GM23248 (cell line): ENCODE data around the gene ST7. TPM values are rescaled to one million over a fixed set of nuclear protein-coding genes. Genes with fewer than 3 reads are reported as not detected.
"Not testable (repeated sequence)": the region's sequence is repeated elsewhere in the genome, so short reads cannot be mapped to it uniquely, and the experiment has no call there.

Experiments used
- DNase-seq: peaks from one replicate; pipeline ENCODE4 v3.0.0-alpha.2; 2015
- H2AFZ ChIP-seq: fragments of 200-600 bp; sonication (generic); 2 replicates; pipeline ENCODE4 v1.6.1; 2016; ENCODE audit warnings: antibody characterized with exemption
- H3F3A ChIP-seq: fragments of 200-600 bp; sonication (generic); 2 replicates; pipeline ENCODE4 v1.6.1; 2016; ENCODE audit warnings: mild to moderate bottlenecking, antibody characterized with exemption, mixed run types; ENCODE audit not compliant: insufficient read depth
- H3K27ac ChIP-seq: fragments of 200-600 bp; sonication (generic); 2 replicates; pipeline ENCODE4 v1.5.1; 2016; ENCODE audit warnings: mild to moderate bottlenecking
- H3K27me3 ChIP-seq: fragments of 200-600 bp; sonication (generic); replicated peaks from 2 replicates; pipeline ENCODE4 v1.6.1; 2016; ENCODE audit warnings: mild to moderate bottlenecking; ENCODE audit not compliant: insufficient read depth
- H3K36me3 ChIP-seq: fragments of 200-600 bp; sonication (generic); 2 replicates; pipeline ENCODE4 v1.6.1; 2016; ENCODE audit warnings: low read depth, mild to moderate bottlenecking
- H3K4me1 ChIP-seq: fragments of 200-600 bp; sonication (generic); 2 replicates; pipeline ENCODE4 v1.6.1; 2016; ENCODE audit warnings: mild to moderate bottlenecking; ENCODE audit not compliant: insufficient read depth
- H3K4me2 ChIP-seq: fragments of 200-600 bp; sonication (generic); one replicate; pipeline ENCODE4 v1.6.1; 2016; ENCODE audit warnings: mild to moderate bottlenecking; ENCODE audit not compliant: unreplicated experiment
- H3K4me3 ChIP-seq: fragments of 200-600 bp; sonication (generic); 2 replicates; pipeline ENCODE4 v1.5.1; 2016; ENCODE audit warnings: mild to moderate bottlenecking
- H3K79me2 ChIP-seq: fragments of 200-600 bp; sonication (generic); 2 replicates; pipeline ENCODE4 v1.6.1; 2016; ENCODE audit warnings: mild to moderate bottlenecking; ENCODE audit not compliant: insufficient read depth
- H3K9ac ChIP-seq: fragments of 200-600 bp; sonication (generic); 2 replicates; pipeline ENCODE4 v1.6.1; 2016; ENCODE audit warnings: mild to moderate bottlenecking
- H3K9me2 ChIP-seq: fragments of 200-600 bp; sonication (generic); 2 replicates; pipeline ENCODE4 v1.6.1; 2016; ENCODE audit warnings: mixed run types, mild to moderate bottlenecking, moderate library complexity; ENCODE audit not compliant: insufficient read depth
- H3K9me3 ChIP-seq: fragments of 200-600 bp; sonication (generic); one replicate; pipeline ENCODE4 v1.6.1; 2017; ENCODE audit warnings: low read depth
- H4K20me1 ChIP-seq: fragments of 200-600 bp; sonication (generic); 2 replicates; pipeline ENCODE4 v1.6.0; 2016; ENCODE audit not compliant: insufficient read depth
- EZH2 ChIP-seq: fragments of 200-600 bp; sonication (generic); IDR thresholded peaks from 2 replicates; pipeline ENCODE4 v1.6.1; 2018; ENCODE audit warnings: antibody characterized with exemption, mild to moderate bottlenecking; ENCODE audit not compliant: insufficient read depth, poor library complexity, severe bottlenecking
- EZH2phosphoT487 ChIP-seq: fragments of 200-600 bp; sonication (generic); IDR thresholded peaks from 2 replicates; pipeline ENCODE4 v1.6.1; 2018; ENCODE audit warnings: antibody characterized with exemption, moderate library complexity, mild to moderate bottlenecking, low read depth; ENCODE audit not compliant: insufficient read depth
- WGBS, 2 experiments: methylation state at CpG; one replicate each; pipeline ENCODE4 v1.1.6; 2015 to 2017; ENCODE audit warnings: low lambda C conversion rate in 2 of 2, low coverage in 1 of 2; ENCODE audit errors: missing lambda C conversion rate in 2 of 2; 5-methylcytosine and 5-hydroxymethylcytosine counted together
- in situ Hi-C: fragments of 300-500 bp; cut with MboI; formaldehyde crosslinking; loops from 2 replicates; pipeline ENCODE4 v1.15.0; 2020
- polyA plus RNA-seq: library from polyadenylated mRNA; unstranded; fragments of >200 nt; fragmentation: Nextera tagmentation; extraction: Ambion mirVana; gene quantifications from 2 replicates; pipeline ENCODE4 v1.2.1, GENCODE V29; 2016
- total RNA-seq: library from RNA; depleted of rRNA; stranded (reverse); fragments of >200 nt; shearing (Covaris generic); gene quantifications from 2 replicates; pipeline ENCODE4 v1.2.3, GENCODE V29; 2014

ST7 gene
- total and polyA plus RNA-seq, 2 experiments from 2014 or later, result 17.8 to 21.9 TPM

DNA sequence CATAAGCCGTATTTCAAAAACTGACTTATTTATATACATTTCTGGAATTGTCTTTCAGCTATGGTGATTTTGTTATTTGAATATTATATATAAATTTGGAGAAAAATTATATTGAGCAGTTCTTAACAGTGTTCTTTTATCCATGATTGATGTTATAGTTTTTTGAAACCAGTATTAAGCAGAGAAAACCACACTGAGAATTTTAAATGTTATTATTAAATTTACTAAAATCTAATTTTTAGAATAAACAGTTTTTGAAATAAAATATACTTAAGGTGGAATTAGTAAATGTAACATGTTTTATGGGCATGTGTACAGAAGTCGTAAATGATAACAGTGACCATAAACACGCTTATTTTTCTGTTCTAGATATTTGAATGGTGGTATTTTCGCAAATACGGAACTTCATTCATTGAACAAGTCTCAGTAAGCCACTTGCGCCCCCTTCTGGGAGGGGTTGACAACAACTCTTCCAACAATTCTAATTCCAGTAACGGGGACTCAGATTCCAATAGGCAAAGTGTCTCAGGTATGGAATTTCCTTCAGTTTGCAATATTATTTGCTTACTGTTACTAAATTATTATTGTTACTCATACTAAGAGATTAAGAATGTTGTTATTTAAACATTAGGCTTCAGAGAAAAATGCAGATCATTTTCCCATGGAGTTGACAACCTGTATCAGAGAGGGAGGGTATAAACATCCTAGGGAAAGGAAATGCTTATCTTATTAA is 166.1 kb downstream of the ST7 start:
- H3K36me3 ChIP-seq, result no peaks in the 10 kb centered on the region
- H3K9me2 ChIP-seq, result no peaks in the 10 kb centered on the region; the same call in 1 of the 2 replicates
- in situ Hi-C loops, result no loop called here
- H3K4me1 ChIP-seq, result peaks cover 20% of the 10 kb centered on the region
- no peak overlapping the region for H3K4me3 ChIP-seq
- no peak overlapping the region for H2AFZ ChIP-seq
- H3K27ac ChIP-seq, result no peak overlapping the region
- TF ChIP-seq EZH2 (no peak), EZH2phosphoT487 (no peak)
- H3K79me2 ChIP-seq, result no peaks in the 10 kb centered on the region
- no peaks in the 10 kb centered on the region for H3F3A ChIP-seq
- no peaks in the 10 kb centered on the region for H3K9me3 ChIP-seq
- H4K20me1 ChIP-seq, result no peaks in the 10 kb centered on the region
- DNase-seq, result peak; percentile 83
- H3K4me2 ChIP-seq, result no peak overlapping the region
- no peak overlapping the region for H3K9ac ChIP-seq
- 14 to 17% methylated on average over 7 of the region's 7 CpGs for WGBS, 2 experiments
- no peaks in the 10 kb centered on the region for H3K27me3 ChIP-seq

- WGBS, 2 experiments, result 100% methylated on average over 1 of the region's 1 CpG
- H3K4me3 ChIP-seq, H3K9me2 ChIP-seq, H3F3A ChIP-seq, H3K9ac ChIP-seq, H3K79me2 ChIP-seq, H4K20me1 ChIP-seq, H3K9me3 ChIP-seq, H3K27ac ChIP-seq, DNase-seq, H3K27me3 ChIP-seq, H3K4me2 ChIP-seq, H3K36me3 ChIP-seq, H2AFZ ChIP-seq: not testable (repeated sequence)
- H3K4me1 ChIP-seq, result peaks cover 28% of the 10 kb centered on the region
- in situ Hi-C loops, result loop anchor here (5.0 to 10.0 kb wide), 2 partner anchors 133 to 196 kb away; no protein-coding TSS in a partner anchor
Observed at GRCh38 chr7:117120321-117120720, 167.0 kb downstream of the ST7 start.

DNA sequence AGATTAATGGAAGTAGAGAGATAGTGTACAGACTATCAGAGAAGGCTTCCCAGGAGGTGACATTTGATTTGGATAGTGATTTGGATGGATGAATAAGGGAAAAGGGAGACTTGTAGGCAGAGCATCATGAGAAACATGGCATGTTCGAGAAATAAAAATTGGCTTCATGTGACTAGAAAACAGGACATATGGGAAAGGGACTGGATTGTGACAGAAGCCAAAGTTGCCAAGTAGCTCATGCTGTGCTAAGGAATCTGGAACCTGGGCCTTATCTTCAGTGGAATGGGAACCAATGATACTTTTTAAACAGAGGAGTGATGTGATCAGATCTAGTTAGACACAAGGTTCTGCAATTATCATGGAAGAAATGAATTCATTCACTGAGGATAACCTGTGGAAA is 168.7 kb downstream of the ST7 start:
- in situ Hi-C loops, result loop anchor here (5.0 to 10.0 kb wide), 2 partner anchors 135 to 197 kb away; no protein-coding TSS in a partner anchor
- not testable (repeated sequence) for H4K20me1 ChIP-seq
- whole genome bisulfite sequencing, 2 experiments, result 58 to 65% methylated on average over 1 of the region's 1 CpG

DNA sequence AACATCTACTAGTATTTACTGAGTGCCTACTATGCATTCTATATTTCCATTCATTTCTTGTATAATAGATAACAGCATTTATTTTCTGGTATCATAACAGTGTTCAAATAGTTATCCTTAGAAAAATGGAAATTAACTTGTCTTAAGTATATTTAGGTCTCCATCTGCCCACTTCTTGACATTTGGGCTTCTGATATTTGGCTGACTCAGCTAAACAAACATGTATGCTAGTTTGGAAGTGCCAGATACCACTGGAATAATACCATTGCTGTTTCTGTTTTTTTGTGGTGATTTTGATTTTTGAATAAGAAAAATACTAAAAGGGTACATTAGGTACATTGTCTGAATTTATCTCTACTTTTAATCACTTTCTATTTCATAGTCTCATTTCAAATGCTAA is 169.2 kb downstream of the ST7 start:
- Histone ChIP-seq H3K27me3 (no peaks in the 10 kb centered on the region), H3K36me3 (no peaks in the 10 kb centered on the region), H3K27ac (no peak overlapping the region), H3K9me3 (no peaks in the 10 kb centered on the region), H3K4me3 (no peak overlapping the region), H3K4me2 (no peak overlapping the region), H3K79me2 (no peaks in the 10 kb centered on the region), H3F3A (peaks cover 10% of the 10 kb centered on the region), H3K9ac (no peak overlapping the region), H3K4me1 (peaks cover 48% of the 10 kb centered on the region), H2AFZ (no peak overlapping the region), H3K9me2 (no peaks in the 10 kb centered on the region; the same call in 1 of the 2 replicates), H4K20me1 (no peaks in the 10 kb centered on the region)
- TF ChIP-seq EZH2 (no peak), EZH2phosphoT487 (no peak)
- no peak for DNase-seq
- in situ Hi-C loops, result loop anchor here (5.0 to 10.0 kb wide), 2 partner anchors 135 to 198 kb away; no protein-coding TSS in a partner anchor

More for the DNA sequence above, 168.7 kb downstream of the ST7 start:
- not testable (repeated sequence) for H3K9ac ChIP-seq, H3K36me3 ChIP-seq, H3K9me3 ChIP-seq, H3F3A ChIP-seq, H3K4me2 ChIP-seq, H3K9me2 ChIP-seq, DNase-seq, H3K79me2 ChIP-seq, H2AFZ ChIP-seq, H3K4me3 ChIP-seq, H3K27ac ChIP-seq, H3K27me3 ChIP-seq
- peaks cover 45% of the 10 kb centered on the region for H3K4me1 ChIP-seq
